ENCODE results near the gene SYTL1. TPM values are rescaled to one million over a fixed set of nuclear protein-coding genes. Genes with fewer than 3 reads are reported as not detected.

SYTL1 gene
- polyA plus RNA-seq, 1 donor from 2014 or later: not detected

- Histone ChIP-seq H4K20me1 (ENCODE audit: insufficient read depth) (no peaks in the 10 kb centered on the region), H2AFZ (ENCODE audit: low read depth, low read length) (no peak overlapping the region), H3K4me3 (ENCODE audit: low read length) (no peak overlapping the region), H3K27me3 (ENCODE audit: insufficient read depth, low read depth, low read length) (peaks cover 10% of the 10 kb centered on the region), H3K36me3 (ENCODE audit: insufficient read depth, low read length) (no peaks in the 10 kb centered on the region), H3K27ac (ENCODE audit: low read length) (no peak overlapping the region), H3K79me2 (replicated peaks; ENCODE audit: insufficient read depth, low read length) (no peaks in the 10 kb centered on the region), H3K9me2 (ENCODE audit: insufficient read depth, low read length) (no peaks in the 10 kb centered on the region), H3K9me3 (ENCODE audit: low read length) (no peaks in the 10 kb centered on the region), H3K9ac (ENCODE audit: low read length) (no peak overlapping the region), H3K4me2 (ENCODE audit: low read length) (no peak overlapping the region), H3F3A (ENCODE audit: insufficient read depth, low read length, poor library complexity, severe bottlenecking) (no peaks in the 10 kb centered on the region)
- TF ChIP-seq EP300 (conservative IDR thresholded peaks at IDR 0.05; ENCODE audit: poor library complexity, severe bottlenecking) (no peak), TAF1 (IDR thresholded peaks at IDR 0.05; ENCODE audit: low read depth) (no peak), RAD21 (conservative IDR thresholded peaks at IDR 0.05) (no peak), SMC3 (conservative IDR thresholded peaks at IDR 0.05; ENCODE audit: poor library complexity) (no peak), REST (IDR thresholded peaks at IDR 0.05; ENCODE audit: borderline replicate concordance) (no peak), EZH2 (IDR thresholded peaks at IDR 0.05; ENCODE audit: borderline replicate concordance, insufficient read depth, low read length, poor library complexity, severe bottlenecking) (no peak), POLR2AphosphoS5 (IDR thresholded peaks at IDR 0.05) (no peak), MXI1 (conservative IDR thresholded peaks at IDR 0.05; ENCODE audit: poor library complexity, severe bottlenecking) (no peak)
- TF ChIP-seq, protein P1, sequence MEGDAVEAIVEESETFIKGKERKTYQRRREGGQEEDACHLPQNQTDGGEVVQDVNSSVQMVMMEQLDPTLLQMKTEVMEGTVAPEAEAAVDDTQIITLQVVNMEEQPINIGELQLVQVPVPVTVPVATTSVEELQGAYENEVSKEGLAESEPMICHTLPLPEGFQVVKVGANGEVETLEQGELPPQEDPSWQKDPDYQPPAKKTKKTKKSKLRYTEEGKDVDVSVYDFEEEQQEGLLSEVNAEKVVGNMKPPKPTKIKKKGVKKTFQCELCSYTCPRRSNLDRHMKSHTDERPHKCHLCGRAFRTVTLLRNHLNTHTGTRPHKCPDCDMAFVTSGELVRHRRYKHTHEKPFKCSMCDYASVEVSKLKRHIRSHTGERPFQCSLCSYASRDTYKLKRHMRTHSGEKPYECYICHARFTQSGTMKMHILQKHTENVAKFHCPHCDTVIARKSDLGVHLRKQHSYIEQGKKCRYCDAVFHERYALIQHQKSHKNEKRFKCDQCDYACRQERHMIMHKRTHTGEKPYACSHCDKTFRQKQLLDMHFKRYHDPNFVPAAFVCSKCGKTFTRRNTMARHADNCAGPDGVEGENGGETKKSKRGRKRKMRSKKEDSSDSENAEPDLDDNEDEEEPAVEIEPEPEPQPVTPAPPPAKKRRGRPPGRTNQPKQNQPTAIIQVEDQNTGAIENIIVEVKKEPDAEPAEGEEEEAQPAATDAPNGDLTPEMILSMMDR (IDR thresholded peaks at IDR 0.05; ENCODE audit: poor library complexity, severe bottlenecking): no peak
Observed at GRCh38 chr1:27379564-27380122, 37.8 kb downstream of the SYTL1 start.

DNA sequence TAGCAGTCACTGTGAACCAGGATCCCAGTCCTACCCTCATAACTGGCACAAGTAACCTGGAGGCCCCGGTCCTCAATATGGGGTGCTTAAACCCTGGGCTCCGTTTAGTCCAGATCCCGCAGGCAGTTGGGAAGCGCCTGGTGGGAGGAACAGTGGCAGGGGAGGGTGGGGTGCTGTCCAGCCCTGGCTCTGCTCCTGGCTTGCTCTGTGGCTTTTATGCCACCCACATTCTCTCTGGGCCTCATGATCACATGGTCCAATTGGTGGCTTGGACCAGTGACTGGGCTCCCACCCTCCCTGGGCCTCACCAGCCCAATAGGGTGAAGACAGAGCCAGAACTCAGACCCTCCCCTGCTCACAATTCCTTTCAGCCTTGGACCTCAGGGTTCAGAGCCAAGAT lies 38.4 kb downstream of the SYTL1 start:
- H3K36me3 ChIP-seq (ENCODE audit: insufficient read depth, low read length): no peaks in the 10 kb centered on the region
- H3K27me3 ChIP-seq (ENCODE audit: insufficient read depth, low read depth, low read length): peaks cover 10% of the 10 kb centered on the region
- no peak overlapping the region for H3K27ac ChIP-seq (ENCODE audit: low read length)
- no peaks in the 10 kb centered on the region for H3K79me2 ChIP-seq (replicated peaks; ENCODE audit: insufficient read depth, low read length)
- TF ChIP-seq EP300 (conservative IDR thresholded peaks at IDR 0.05; ENCODE audit: poor library complexity, severe bottlenecking) (no peak), EZH2 (IDR thresholded peaks at IDR 0.05; ENCODE audit: borderline replicate concordance, insufficient read depth, low read length, poor library complexity, severe bottlenecking) (no peak), MXI1 (conservative IDR thresholded peaks at IDR 0.05; ENCODE audit: poor library complexity, severe bottlenecking) (no peak), REST (IDR thresholded peaks at IDR 0.05; ENCODE audit: borderline replicate concordance) (no peak), SMC3 (conservative IDR thresholded peaks at IDR 0.05; ENCODE audit: poor library complexity) (no peak), POLR2AphosphoS5 (IDR thresholded peaks at IDR 0.05) (no peak), TAF1 (IDR thresholded peaks at IDR 0.05; ENCODE audit: low read depth) (no peak), RAD21 (conservative IDR thresholded peaks at IDR 0.05) (no peak)
- TF ChIP-seq, protein P1 (IDR thresholded peaks at IDR 0.05; ENCODE audit: poor library complexity, severe bottlenecking): no peak
- H3F3A ChIP-seq (ENCODE audit: insufficient read depth, low read length, poor library complexity, severe bottlenecking): no peaks in the 10 kb centered on the region
- no peak overlapping the region for H3K4me3 ChIP-seq (ENCODE audit: low read length)
- no peaks in the 10 kb centered on the region for H4K20me1 ChIP-seq (ENCODE audit: insufficient read depth)
- H3K4me2 ChIP-seq (ENCODE audit: low read length): no peak overlapping the region
- H2AFZ ChIP-seq (ENCODE audit: low read depth, low read length): no peak overlapping the region
- H3K9ac ChIP-seq (ENCODE audit: low read length): no peak overlapping the region
- H3K9me2 ChIP-seq (ENCODE audit: insufficient read depth, low read length): no peaks in the 10 kb centered on the region
- H3K9me3 ChIP-seq (ENCODE audit: low read length): no peaks in the 10 kb centered on the region

All from neural cell (in vitro differentiated cells).